Dendritic cell treated with granulocyte-macrophage colony-stimulating factor and Interleukin-4, amounts not matched to agents 40 ng/mL and 50 ng/mL, for 4 days (primary cell): ENCODE results near the gene MKRN2OS.
"Not testable (repeated sequence)": the region's sequence is repeated elsewhere in the genome, so short reads cannot be mapped to it uniquely, and the experiment has no call there.

Experiments used
- H3K27ac Mint-ChIP-seq: one replicate; pipeline ENCODE4 v1.8.0; 2022; ENCODE audit warnings: mild to moderate bottlenecking, mixed read lengths
- H3K27me3 Mint-ChIP-seq: one replicate; pipeline ENCODE4 v1.8.0; 2022; ENCODE audit warnings: mild to moderate bottlenecking, mixed read lengths
- H3K36me3 Mint-ChIP-seq: one replicate; pipeline ENCODE4 v1.8.0; 2022; ENCODE audit warnings: low read depth, mixed read lengths
- H3K4me1 Mint-ChIP-seq: one replicate; pipeline ENCODE4 v1.8.0; 2022; ENCODE audit warnings: low read depth, mixed read lengths
- H3K4me3 Mint-ChIP-seq: one replicate; pipeline ENCODE4 v1.8.0; 2022; ENCODE audit warnings: mild to moderate bottlenecking, moderate library complexity, mixed read lengths
- H3K9me3 Mint-ChIP-seq: one replicate; pipeline ENCODE4 v1.8.0; 2022; ENCODE audit warnings: mixed read lengths
- intact Hi-C: fragments of 100-400 bp; cut with micrococcal nuclease; formaldehyde crosslinking; loops from one replicate; pipeline ENCODE4 v1.15.0; 2022

MKRN2OS gene

GRCh38 chr3:12556690-12557472, 11.6 kb upstream of the MKRN2OS start, which contains the start of gene MKRN2:
Gene MKRN2 (plus strand): TSS chr3:12557087. CDS start chr3:12557151, 64 bp downstream.
- H3K27ac Mint-ChIP-seq, result peak within 1 kb of the TSS; percentile 89
- H3K27me3 Mint-ChIP-seq, result peaks cover 21% of the 10 kb centered on the region
- H3K9me3 Mint-ChIP-seq, result no peaks in the 10 kb centered on the region
- peaks cover 52% of the 10 kb centered on the region for H3K4me1 Mint-ChIP-seq
- H3K36me3 Mint-ChIP-seq, result peaks cover 12% of the 10 kb centered on the region
- intact Hi-C loops, result loop anchor here (2.0 kb wide), 1 partner anchor 108 kb away; the partner anchor contains the start of gene RAF1
- peak within 1 kb of the TSS; percentile 85 for H3K4me3 Mint-ChIP-seq

- H3K27me3 Mint-ChIP-seq, result peaks cover 24% of the 10 kb centered on the region
- H3K9me3 Mint-ChIP-seq, result no peaks in the 10 kb centered on the region
- peak overlapping the region; percentile 85 for H3K4me3 Mint-ChIP-seq
- peaks cover 50% of the 10 kb centered on the region for H3K4me1 Mint-ChIP-seq
- H3K27ac Mint-ChIP-seq, result peak overlapping the region; percentile 89
- H3K36me3 Mint-ChIP-seq, result peaks cover 12% of the 10 kb centered on the region
- intact Hi-C loops, result loop anchor here (2.0 kb wide), 1 partner anchor 108 kb away; the partner anchor contains the start of gene RAF1
Observed at GRCh38 chr3:12556314-12556689, 11.0 kb upstream of the MKRN2OS start.

- Mint-ChIP-seq H3K27me3 (peaks cover 32% of the 10 kb centered on the region), H3K9me3 (no peaks in the 10 kb centered on the region), H3K4me3 (peak overlapping the region; percentile 73), H3K36me3 (peaks cover 12% of the 10 kb centered on the region), H3K4me1 (peaks cover 31% of the 10 kb centered on the region), H3K27ac (peak overlapping the region; percentile 62)
- intact Hi-C loops, result no loop called here
Observed at GRCh38 chr3:12553921-12554391, 8.7 kb upstream of the MKRN2OS start.

GRCh38 chr3:12549971-12550760, 4.9 kb upstream of the MKRN2OS start:
- Mint-ChIP-seq H3K4me1 (peaks cover 8% of the 10 kb centered on the region), H3K36me3 (no peaks in the 10 kb centered on the region), H3K4me3 (no peak overlapping the region), H3K27ac (no peak overlapping the region), H3K9me3 (no peaks in the 10 kb centered on the region), H3K27me3 (peaks cover 32% of the 10 kb centered on the region)
- intact Hi-C loops, result no loop called here

GRCh38 chr3:12544652-12545472, 437 bp downstream of the MKRN2OS start:
- Mint-ChIP-seq H3K4me3 (no peak overlapping the region), H3K36me3 (peaks cover 6% of the 10 kb centered on the region), H3K27me3 (peaks cover 3% of the 10 kb centered on the region), H3K4me1 (no peaks in the 10 kb centered on the region), H3K27ac (no peak overlapping the region), H3K9me3 (no peaks in the 10 kb centered on the region)
- intact Hi-C loops, result no loop called here

- intact Hi-C loops, H3K9me3 Mint-ChIP-seq, H3K27ac Mint-ChIP-seq: not testable (repeated sequence)
Observed at GRCh38 chr3:12543497-12543896, 1.8 kb downstream of the MKRN2OS start.

GRCh38 chr3:12541625-12542024, 3.7 kb downstream of the MKRN2OS start:
- intact Hi-C loops, result no loop called here
- no peaks in the 10 kb centered on the region for H3K9me3 Mint-ChIP-seq
- no peak overlapping the region for H3K4me3 Mint-ChIP-seq
- peaks cover 15% of the 10 kb centered on the region for H3K36me3 Mint-ChIP-seq
- no peaks in the 10 kb centered on the region for H3K4me1 Mint-ChIP-seq
- no peak overlapping the region for H3K27ac Mint-ChIP-seq
- H3K27me3 Mint-ChIP-seq, result peaks cover 3% of the 10 kb centered on the region

More at GRCh38 chr3:12543497-12543896, 1.8 kb downstream of the MKRN2OS start:
- H3K27me3 Mint-ChIP-seq, H3K4me3 Mint-ChIP-seq, H3K4me1 Mint-ChIP-seq: not testable (repeated sequence)
- peaks cover 15% of the 10 kb centered on the region for H3K36me3 Mint-ChIP-seq

GRCh38 chr3:12536423-12536822, 8.9 kb downstream of the MKRN2OS start:
- Mint-ChIP-seq H3K27me3 (no peaks in the 10 kb centered on the region), H3K4me3 (no peak overlapping the region), H3K9me3 (no peaks in the 10 kb centered on the region), H3K36me3 (peaks cover 37% of the 10 kb centered on the region), H3K27ac (no peak overlapping the region), H3K4me1 (no peaks in the 10 kb centered on the region)
- intact Hi-C loops, result no loop called here

GRCh38 chr3:12532182-12532581, 13.1 kb downstream of the MKRN2OS start:
- Mint-ChIP-seq H3K36me3 (peaks cover 54% of the 10 kb centered on the region), H3K4me1 (no peaks in the 10 kb centered on the region), H3K4me3 (no peak overlapping the region), H3K27me3 (no peaks in the 10 kb centered on the region), H3K9me3 (no peaks in the 10 kb centered on the region), H3K27ac (no peak overlapping the region)
- intact Hi-C loops, result no loop called here

GRCh38 chr3:12527757-12528143, 17.5 kb downstream of the MKRN2OS start:
- intact Hi-C loops, result no loop called here

GRCh38 chr3:12522721-12523120, 22.6 kb downstream of the MKRN2OS start:
- Mint-ChIP-seq H3K36me3 (peaks cover 53% of the 10 kb centered on the region), H3K4me1 (no peaks in the 10 kb centered on the region), H3K27ac (no peak overlapping the region), H3K4me3 (no peak overlapping the region), H3K9me3 (no peaks in the 10 kb centered on the region), H3K27me3 (no peaks in the 10 kb centered on the region)
- intact Hi-C loops, result no loop called here

More at GRCh38 chr3:12527757-12528143, 17.5 kb downstream of the MKRN2OS start:
- Mint-ChIP-seq H3K9me3 (no peaks in the 10 kb centered on the region), H3K36me3 (peaks cover 62% of the 10 kb centered on the region), H3K4me1 (no peaks in the 10 kb centered on the region), H3K27me3 (no peaks in the 10 kb centered on the region), H3K4me3 (no peak overlapping the region), H3K27ac (no peak overlapping the region)

- Mint-ChIP-seq H3K27ac (no peak overlapping the region), H3K4me3 (no peak overlapping the region), H3K36me3 (peaks cover 42% of the 10 kb centered on the region), H3K27me3 (no peaks in the 10 kb centered on the region), H3K4me1 (no peaks in the 10 kb centered on the region), H3K9me3 (no peaks in the 10 kb centered on the region)
- intact Hi-C loops, result no loop called here
Observed at GRCh38 chr3:12521010-12521409, 24.3 kb downstream of the MKRN2OS start.

GRCh38 chr3:12518261-12519028, 26.9 kb downstream of the MKRN2OS start:
- Mint-ChIP-seq H3K9me3 (no peaks in the 10 kb centered on the region), H3K4me3 (no peak overlapping the region), H3K36me3 (peaks cover 35% of the 10 kb centered on the region), H3K4me1 (no peaks in the 10 kb centered on the region), H3K27ac (no peak overlapping the region), H3K27me3 (no peaks in the 10 kb centered on the region)
- intact Hi-C loops, result no loop called here
